ENCODE results near the gene MAP3K4.

The MAP3K4 gene

GRCh38 chr6:160991406-160992060 is at the start of gene MAP3K4:
TSS of gene MAP3K4 (plus strand) at chr6:160991769. CDS start at chr6:160991932, 163 bp downstream.
- peak; percentile 64 for DNase-seq

- no peak for DNase-seq
Observed at GRCh38 chr6:160943997-160944396, 47.6 kb upstream of the MAP3K4 start.

- DNase-seq = no peak
Observed at GRCh38 chr6:160945516-160946177, 45.9 kb upstream of the MAP3K4 start.

- DNase-seq = no peak
Observed at GRCh38 chr6:160949531-160949930, 42.0 kb upstream of the MAP3K4 start.

GRCh38 chr6:160950507-160950906 is 41.1 kb upstream of the MAP3K4 start:
- no peak for DNase-seq

- no peak for DNase-seq
Observed at GRCh38 chr6:160951187-160952030, 40.2 kb upstream of the MAP3K4 start.

GRCh38 chr6:160952633-160953281 is 38.8 kb upstream of the MAP3K4 start:
- no peak for DNase-seq

- DNase-seq = no peak
Observed at GRCh38 chr6:160955508-160956295, 35.9 kb upstream of the MAP3K4 start.

- DNase-seq = no peak
Observed at GRCh38 chr6:160956300-160957035, 35.1 kb upstream of the MAP3K4 start.

GRCh38 chr6:160959726-160960435 is 31.7 kb upstream of the MAP3K4 start:
- peak; percentile 95 for DNase-seq

GRCh38 chr6:160960839-160961238 is 30.7 kb upstream of the MAP3K4 start:
- peak; percentile 77 for DNase-seq

- DNase-seq = peak; percentile 58
Observed at GRCh38 chr6:160962835-160963623, 28.5 kb upstream of the MAP3K4 start.

GRCh38 chr6:160963651-160964050 is 27.9 kb upstream of the MAP3K4 start:
- DNase-seq = no peak

GRCh38 chr6:160965893-160966292 is 25.7 kb upstream of the MAP3K4 start:
- no peak for DNase-seq

- DNase-seq = no peak
Observed at GRCh38 chr6:160966493-160967229, 24.9 kb upstream of the MAP3K4 start.

GRCh38 chr6:160967351-160967750 is 24.2 kb upstream of the MAP3K4 start:
- DNase-seq = no peak

- DNase-seq = no peak
Observed at GRCh38 chr6:160967833-160968232, 23.7 kb upstream of the MAP3K4 start.

GRCh38 chr6:160971171-160971570 is 20.4 kb upstream of the MAP3K4 start:
- DNase-seq = no peak

GRCh38 chr6:160972111-160972510 is 19.5 kb upstream of the MAP3K4 start:
- DNase-seq = peak; percentile 84

Measured in NCI-H2171 treated with DMSO at 0.1 percent for 48 hours (cell line).